Testis (tissue), 2 donors: Measurements from ENCODE around the gene COL13A1.

Experiments used
- CTCF ChIP-seq, 3 experiments: fragments of 450-650 bp in 2 of 3; fragments of 200-600 bp in 1 of 3; sonication (generic) in 1 of 3; IDR thresholded peaks; one replicate each; pipeline ENCODE4 v1.5.1; 2016 to 2019; ENCODE audit warnings: antibody characterized with exemption in 3 of 3, mild to moderate bottlenecking in 2 of 3, moderate library complexity in 1 of 3
- POLR2A ChIP-seq: fragments of 450-650 bp; IDR thresholded peaks from one replicate; pipeline ENCODE4 v1.6.1; 2017; ENCODE audit warnings: antibody characterized with exemption, mild to moderate bottlenecking, moderate library complexity

DNA sequence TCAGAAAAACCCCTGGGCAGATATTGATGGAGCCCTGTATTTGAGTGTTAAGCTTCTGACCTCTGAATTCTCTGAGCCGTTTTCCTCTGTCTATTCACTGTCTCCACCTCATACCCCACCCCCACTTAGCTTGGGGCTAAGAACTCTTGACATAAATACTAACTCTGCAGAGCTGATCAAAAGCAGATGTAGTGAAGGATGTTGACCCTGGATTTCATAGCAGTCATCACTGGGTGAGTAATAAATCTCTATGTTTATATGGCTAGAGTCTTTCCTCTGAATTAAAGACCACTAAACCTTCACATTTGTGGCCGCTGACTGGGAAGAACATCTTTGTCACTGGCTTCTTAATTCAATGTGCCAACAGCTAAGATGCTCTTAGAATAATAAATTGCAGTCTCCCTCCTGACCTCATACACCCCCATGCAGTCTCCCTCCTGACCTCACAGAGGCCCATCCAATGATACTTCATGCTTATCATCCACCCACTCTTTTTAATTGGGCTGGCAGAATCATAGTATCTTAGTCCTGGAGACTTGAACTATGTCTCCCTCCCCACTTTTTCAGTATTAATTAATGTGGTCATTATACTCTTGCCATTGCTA, 172.9 kb downstream of the COL13A1 start:
- no peak for TF ChIP-seq POLR2A
- no peak for TF ChIP-seq CTCF (IDR thresholded peaks at IDR 0.05)
